ENCODE results near the gene TUBB2A.
A peak's percentile ranks its signal among the peaks of the same experiment; 100 is the strongest.
"Not testable (repeated sequence)": the region's sequence is repeated elsewhere in the genome, so short reads cannot be mapped to it uniquely, and the experiment has no call there.

Gene TUBB2A

DNA sequence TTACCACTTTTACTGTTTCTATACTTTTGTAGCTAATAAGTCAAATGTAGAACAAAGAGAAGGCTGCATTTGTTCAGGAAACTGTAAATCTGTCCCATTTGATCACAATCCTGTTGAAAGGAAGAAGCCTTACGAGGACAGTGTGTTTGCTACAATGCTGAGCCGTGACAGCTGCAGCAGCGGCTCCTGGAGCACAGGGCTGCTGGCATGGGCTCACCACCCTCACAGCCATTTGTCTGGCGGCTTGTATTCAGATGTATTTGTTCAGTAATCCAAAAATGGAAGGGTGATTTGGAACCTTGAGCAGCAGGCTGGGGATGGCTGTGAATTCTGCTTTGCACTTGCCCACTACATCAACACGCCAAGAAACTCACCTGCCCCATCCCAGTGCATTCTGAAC, 5.7 kb downstream of the TUBB2A start:
- peak; percentile 53 to 75 for DNase-seq

DNA sequence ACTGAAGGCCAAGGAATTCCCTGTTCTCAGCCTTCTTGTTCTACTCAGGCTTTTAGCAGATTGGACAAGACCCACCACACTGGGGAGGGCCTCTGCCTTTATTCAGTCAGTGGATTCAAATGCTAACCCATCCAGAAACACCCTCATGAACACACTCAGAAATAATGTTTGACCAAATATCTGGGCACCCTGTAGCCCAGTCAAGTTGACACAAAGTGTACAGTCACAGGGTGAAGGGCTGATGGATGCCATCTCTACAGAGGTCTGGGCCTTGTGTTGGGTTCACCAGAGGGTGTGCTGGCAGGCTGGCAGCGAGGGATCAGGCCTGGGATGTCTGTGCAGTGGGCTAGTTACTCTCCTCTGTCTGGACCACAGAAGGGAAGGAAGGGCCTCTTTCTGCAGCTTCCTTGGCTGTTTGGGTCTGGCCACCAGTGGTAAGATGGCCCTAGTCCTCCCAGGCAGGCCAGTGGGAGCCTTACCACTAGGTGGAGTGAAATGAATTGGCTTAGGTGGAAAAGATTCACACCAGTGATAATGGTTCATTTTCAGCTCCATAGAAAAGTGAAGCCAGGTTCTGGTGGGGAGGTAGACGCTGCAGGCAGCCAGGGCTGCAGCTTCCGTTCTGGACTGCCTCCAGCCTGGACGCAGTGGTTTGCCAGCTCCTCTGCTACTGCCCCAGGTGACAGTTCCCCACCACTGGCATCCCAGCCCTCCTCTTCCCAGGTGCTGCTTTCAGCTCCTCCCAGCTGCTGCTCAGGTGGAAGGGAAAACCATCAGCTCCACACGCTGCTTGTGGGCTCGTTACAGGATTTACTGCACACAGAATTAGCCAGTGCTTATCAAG, 9.2 kb downstream of the TUBB2A start:
- no peak for DNase-seq

DNA sequence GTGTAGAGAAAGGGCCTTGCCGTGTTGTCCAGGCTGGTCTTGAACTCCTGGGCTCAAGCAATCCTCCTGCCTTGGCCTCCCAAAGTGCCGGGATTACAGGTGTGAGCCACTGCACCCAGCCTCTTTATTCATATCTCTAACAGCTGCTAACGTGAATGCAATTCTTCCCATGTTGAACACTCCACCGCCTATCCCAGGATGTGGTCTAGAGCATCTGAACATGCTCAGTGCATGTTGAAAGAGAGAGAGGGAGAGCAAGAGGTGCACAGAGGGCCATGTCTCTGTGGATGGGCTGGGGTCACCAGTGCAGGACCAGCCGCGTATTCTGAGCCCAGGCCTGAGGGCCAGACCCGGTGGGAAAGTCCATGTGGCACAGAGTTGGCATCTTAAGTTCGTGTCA, 12.8 kb downstream of the TUBB2A start:
- no peak for DNase-seq

DNA sequence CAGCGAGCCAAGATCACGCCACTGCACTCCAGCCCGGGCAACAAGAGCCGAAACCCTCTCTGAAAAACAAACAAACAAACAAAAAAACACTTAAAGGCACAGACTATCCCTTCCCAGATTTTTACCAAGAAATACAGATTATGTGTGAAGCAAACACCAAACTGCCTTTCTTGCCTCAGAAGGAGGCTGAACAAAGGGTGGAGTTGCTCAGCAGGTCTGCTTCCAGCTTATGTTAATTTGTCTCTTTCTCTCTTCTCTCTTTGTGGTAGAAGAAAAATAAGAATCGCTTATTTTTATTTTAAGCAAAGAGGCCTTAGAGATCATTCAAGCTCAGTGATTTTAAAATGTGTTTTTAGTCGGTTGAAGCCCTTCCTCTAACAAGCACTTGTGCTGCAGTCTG, 14.2 kb downstream of the TUBB2A start:
- no peak for DNase-seq

DNA sequence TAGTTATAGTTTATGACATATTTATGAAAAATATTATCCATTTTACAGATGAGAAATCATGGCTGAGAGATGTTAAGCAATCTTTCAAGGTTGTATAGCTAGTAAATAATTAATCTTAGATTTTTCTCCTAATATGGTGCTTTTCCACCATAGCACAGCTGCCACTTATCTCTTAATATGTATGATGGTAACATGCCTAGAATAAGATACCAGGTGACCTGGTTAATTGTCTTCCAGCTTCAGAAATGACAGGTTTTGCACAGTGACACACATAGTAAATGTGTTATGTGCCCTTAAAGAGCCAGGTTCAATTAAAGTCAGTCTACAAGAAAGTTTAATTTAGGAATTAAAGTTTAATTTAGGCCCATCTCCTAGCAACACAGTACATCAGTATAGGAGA, 14.8 kb downstream of the TUBB2A start:
- no peak for DNase-seq

DNA sequence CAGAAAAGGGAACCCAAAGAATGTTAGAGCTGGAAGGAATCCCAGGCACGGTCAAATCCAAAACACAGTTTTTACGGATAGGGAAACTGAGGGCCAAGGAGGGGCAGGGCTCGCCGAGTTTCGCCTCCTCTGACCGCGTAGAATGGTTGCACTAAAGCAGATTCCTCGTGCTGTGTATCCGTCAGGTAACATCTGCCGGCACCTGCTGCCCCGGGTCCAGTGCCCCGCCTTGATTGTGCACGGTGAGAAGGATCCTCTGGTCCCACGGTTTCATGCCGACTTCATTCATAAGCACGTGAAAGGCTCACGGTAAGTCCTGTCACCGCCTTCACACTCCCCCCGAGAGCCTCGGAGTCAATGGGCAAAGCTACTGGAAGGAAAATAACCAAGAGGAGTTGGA, 17.1 kb downstream of the TUBB2A start:
- DNase-seq = no peak

DNA sequence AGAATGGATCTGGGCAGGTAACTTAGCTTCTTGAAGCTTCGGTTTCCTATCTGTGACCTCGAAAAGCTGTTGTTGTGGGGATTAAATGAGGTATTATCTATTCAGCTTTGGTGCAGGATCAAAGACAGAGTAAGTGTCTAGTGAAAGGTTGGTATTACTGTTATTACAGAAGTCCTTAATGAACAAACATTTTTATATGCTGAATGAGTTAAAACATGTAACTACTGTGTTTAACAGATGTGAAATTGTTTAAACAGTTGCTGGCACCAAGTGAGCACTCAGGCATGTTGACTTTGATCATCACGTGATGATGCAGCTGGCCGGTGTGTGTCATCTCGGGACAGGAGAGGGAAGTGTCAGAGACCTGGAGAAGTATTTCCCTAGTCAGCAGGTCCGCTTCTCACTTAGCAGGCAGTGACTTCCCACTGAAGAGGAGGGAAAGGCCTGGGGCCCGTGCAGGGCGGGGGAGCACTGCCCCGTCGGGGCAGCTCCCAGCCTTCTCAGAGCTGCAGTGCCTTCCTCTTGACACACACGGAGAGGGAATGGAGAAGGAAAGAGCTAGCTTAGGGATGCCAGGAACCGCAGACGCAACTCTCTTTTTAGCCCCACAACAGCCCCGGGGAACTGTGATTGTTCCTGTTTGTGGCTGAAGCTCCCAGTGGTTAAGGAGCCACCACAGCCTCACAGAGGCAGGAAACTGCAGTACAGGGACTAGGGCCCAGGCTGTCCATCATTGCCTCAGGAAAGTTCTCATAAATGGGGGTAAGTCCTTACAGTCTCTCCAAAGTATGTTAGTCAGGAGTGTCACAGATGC, 18.0 kb downstream of the TUBB2A start:
- DNase-seq = peak; percentile 94 to 97

DNA sequence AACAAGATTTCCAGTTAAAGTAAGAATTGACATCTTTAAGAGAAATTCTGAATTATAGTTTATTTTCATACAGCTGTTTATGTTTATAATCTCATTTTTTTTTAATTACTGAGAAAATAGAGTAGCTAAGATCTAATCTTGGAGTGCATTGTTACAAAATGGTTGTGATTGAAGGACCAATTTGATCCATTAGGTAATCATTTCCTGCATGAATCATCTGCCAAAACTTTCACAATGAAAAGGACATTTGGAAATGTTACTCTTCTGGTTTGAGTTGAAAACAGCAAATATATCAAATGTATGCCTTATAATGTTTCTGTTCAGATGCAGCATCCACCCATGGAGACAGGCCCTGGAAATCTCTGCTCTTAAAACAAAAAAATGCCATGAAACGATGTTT, 19.0 kb downstream of the TUBB2A start:
- DNase-seq = no peak

DNA sequence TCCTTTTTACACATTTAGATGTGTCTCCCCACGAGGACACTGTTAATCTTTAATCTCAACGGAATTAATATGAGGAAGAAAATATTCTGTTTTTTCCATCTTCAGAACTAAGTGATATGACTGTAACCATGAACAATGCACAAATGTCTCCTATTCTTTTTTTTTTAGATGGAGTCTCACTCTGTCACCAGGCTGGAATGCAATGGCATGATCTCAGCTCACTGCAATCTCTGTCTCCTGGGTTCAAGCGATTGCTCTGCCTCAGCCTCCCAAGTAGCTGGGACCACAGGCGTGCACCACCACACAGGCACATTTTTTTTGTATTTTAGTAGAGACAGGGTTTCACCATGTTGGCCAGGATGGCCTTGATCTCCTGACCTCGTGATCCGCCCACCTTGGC, 19.5 kb downstream of the TUBB2A start:
- DNase-seq = not testable (repeated sequence)

DNA sequence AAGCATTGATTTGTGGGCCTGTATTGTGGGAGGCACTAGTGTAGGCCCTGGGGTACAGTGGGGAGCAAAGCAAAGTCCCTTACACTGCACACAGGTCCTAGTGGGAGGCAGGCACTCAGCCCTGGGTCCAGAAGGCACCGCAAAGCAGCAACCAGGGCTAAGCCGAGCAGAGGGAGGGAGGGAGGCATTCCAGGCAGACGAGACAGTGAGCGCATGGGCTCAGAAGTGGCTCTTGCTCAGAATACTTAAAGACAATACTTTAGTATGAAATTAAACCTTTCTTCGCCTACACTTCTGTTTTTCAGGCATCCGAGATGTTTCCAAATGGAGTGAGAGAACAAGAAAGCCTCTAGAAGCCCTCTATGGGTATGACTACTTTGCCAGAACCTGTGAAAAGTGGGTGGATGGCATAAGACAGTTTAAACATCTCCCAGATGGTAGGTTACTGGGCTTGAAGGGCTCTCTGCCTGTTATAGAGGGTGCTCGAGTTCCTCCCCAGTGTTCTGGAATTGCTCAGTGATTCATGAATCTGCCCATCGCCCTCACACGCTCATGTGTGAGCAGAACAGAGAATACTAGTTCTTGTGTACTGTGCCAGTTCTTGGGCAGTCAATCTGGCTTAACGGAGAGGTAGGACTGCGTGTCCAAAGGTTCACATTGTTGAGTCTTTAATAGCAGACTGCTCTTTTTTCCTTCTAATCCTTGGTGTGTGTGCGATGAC, 20.1 kb downstream of the TUBB2A start:
- DNase-seq = no peak

DNA sequence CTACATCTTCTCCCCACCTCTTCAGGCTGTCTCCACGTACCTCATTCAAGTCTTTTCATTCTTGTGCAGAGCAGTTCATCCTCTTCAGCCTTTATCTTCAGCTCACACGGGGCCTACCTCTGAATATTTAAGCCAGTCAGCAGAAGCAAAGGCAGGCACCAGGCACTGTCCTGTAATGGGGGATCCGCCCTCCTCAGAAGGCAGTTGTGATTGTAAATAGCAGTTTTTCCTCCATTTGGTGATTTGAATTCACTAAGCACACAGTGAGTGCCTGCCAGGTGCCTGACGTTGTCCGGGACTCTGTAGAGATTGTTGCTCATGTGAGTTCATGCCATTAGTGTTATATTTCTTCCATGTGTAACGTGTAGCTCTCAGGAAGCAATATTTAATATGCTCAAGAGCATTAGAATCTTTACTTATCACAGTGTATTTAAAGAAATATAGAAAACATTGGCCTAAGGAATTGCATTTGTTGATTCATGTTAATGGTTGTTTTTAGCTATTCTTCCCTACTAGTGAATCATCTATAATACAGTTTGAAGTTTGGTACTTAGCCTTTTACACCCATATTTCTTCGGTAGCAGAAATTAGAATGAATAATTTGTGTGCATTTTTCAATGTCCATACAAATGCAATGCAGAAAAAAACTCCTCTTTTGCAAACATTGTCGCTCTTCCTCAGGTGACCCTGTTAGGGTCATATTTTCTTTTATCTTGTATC, 20.9 kb downstream of the TUBB2A start:
- peak; percentile 19 to 22 for DNase-seq

DNA sequence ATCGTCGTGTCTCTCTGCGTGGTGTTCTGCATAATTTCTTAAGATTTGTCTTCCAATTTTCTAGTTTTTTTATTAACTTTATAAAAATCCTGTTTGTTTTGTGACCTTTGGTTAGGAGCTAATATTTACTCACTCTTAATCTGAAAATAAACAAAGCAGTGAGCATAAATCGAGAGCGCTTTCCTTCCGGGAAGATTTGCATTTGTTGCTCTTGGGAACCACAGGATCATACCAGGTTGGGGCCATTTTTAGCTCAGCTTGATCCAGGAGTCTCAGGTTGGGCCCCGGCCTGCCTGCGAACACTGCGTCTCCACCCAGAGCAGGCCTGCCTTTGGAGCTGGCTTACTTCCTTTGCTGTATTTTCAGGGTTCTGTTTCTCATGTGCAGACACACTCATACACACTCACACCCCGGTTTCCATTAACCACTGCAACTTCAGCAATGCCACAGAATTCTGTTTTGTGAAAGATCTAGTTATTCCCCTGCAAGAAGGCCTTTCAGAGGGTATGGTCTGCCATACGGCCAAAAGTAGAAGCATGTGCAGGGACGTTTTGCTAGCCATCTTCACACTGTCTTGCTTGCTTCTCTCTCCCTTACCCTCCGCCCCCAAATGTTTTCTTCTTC, 21.6 kb downstream of the TUBB2A start:
- DNase-seq = peak; percentile 17 to 55

DNA sequence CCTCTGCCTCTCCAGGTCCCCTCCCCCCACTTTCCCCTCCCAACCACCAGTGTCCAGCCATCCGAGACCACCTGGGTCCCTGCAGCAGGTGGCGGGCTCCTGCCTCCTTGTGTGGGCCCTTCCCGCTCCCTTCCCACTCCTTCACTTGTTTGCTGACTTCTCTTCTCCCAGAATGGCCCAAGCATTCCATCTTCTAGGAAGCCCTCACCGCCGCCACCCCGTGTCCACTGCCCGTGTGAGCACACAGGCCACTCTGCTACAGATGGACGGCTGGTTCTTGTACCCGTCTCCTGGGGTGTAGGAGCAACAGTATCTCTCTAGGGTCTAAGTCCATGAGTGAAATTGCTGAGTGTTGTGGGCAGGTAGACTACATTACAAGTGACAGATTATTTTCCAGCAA, 23.8 kb downstream of the TUBB2A start:
- no peak for DNase-seq

DNA sequence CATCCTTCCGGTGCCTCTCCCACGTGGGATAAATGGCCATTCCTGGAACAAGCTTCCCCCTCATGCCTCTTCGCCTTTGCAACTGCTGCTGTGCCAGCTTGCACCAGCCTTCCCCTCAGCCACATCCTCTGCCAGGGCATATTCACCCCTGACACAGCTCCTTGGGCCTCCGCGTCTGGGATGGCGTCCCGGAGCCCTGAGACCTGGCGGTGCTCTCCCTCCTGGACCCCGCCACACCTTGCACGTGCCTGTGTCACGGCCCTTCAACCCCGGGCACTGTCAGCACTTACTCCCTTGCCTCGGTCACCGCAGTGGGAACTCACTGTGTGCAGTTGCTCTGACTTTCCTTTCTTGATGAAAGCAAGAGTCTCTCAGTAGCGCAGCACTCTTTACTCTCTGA, 25.6 kb downstream of the TUBB2A start:
- DNase-seq = no peak

DNA sequence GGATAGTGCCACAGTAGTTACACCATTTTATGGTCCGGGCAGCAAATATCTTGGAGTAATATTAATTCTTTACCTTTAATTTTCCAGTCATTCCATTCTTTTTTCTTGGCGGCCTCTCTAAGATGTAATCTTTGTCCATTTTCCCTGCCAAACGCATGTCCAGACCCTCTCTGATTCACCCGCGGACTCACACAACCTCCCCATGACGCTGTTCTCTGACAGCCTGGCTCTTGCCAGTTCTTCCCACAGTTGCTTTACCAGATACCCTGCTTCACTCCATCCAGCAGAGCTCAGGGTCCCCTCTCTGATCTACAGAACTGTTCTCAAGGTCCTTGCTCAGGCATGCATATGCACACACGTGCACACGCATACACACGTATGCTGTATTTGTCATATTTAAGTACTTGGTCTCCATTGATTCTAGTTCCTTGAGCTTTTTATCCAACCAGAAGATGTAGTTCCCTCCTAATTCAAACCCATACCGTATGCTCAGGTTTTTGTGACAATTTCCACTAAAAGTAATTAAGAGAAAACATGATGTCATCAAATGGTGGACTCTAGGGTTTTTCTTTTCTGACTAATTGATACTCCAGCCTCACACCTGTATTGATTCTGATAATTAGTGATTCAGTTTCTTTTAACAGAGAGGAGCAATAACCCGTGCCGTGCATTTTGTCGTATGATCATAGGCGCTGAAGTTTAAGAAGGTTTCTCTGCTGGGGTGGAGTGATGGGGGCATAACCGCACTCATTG, 28.8 kb downstream of the TUBB2A start:
- DNase-seq = no peak

DNA sequence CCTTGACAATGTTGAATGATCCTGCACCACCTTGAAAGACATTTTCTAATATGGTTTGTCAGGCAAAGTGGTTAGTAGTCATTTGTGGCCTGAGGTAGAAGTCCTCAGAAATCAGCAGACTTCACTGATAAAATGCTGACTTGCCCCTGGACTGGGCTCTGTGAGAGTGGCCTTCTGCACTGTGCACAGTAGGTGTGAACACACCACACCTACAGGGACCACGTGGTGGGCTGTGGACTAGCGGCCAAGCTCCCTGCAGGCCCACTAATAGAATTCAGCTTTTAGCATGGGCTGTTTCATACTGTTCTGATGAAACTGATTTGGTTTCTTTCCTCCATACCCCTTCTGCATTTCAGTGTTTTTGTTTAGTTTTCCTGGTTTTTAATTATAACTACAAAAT, 31.5 kb downstream of the TUBB2A start:
- no peak for DNase-seq

DNA sequence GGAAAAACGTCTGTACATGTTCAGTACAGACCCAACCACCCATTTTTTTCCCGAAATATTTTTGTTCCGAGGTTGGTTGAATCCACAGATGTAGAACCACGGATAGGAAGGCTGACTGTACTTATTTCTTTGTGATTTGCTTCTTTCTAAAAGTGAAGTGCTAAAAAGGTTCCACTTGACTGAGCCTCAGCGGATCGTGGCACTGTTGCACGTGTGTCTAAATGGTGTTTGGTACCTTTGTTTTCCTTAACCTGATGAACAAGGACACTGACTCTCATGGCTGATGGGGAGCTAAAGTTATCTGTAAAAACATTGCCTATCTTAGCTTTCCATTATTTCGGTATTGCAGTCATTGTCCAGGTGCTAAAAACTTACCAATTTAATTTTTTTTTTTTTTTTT, 32.7 kb downstream of the TUBB2A start:
- DNase-seq = no peak

DNA sequence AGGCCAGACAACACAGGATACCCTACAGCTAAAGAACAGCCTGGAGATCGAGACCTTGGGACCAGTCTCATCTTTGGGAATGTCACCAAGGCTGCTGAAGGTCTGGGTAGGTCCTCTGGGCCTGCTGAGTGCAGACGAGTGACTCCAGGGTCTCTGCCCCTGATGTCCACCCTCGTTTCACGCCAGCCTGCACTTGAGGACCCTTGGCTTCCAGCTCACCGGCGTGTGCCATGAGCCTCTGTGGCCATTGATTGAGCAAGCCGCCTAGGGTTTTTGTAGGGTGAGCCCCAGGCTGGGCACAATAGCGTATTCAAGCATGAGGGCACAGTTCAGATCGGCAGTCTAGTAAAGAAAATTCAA, 34.5 kb downstream of the TUBB2A start:
- no peak for DNase-seq

DNA sequence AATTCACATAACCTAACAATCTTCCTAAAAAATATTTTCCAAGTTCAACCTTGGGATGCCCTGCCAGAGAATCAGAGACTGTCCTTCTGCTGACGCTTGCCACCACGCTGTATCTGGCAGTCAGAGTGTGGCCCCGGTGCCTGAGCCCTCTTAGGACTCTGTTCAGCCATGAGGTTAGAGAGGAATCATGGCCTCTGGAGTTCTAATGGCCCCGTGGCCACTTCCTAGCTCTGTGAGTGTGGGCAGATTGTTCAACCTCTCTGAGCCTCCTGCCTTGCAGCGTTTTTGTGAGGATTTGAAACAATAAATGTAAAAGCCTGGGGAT, 36.6 kb downstream of the TUBB2A start:
- DNase-seq = no peak

DNA sequence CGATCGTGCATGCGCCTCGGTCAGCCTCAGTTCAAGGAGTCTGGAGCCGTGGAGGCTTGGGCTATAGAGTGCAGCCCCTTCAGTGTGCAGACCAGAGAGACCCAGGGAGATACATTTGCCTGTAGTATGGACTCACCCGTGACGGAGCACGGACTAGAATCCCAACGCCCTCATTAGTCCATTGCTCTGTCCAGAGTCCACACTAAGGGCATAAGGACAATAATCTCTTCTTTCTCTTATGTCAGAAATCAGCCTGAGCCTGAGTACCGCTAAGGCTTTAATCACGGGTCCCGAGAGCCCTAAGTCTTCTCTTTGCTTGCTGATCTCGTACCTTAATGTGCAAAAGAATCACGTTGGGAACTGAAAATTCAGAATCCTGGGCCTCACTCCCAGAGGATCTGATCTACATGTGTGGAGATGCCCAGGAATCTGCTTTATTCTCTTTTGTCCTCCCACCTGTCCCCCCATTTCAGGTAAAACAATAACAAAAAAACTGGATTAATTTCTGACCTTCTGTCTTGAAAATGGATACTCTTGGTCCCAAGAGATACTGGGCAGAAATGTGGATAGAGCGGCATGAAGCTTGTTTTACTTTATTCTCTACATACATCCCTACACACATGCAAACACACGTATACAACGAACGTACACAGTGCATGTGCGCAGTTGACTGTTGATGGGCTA, 38.2 kb downstream of the TUBB2A start:
- no peak for DNase-seq

DNA sequence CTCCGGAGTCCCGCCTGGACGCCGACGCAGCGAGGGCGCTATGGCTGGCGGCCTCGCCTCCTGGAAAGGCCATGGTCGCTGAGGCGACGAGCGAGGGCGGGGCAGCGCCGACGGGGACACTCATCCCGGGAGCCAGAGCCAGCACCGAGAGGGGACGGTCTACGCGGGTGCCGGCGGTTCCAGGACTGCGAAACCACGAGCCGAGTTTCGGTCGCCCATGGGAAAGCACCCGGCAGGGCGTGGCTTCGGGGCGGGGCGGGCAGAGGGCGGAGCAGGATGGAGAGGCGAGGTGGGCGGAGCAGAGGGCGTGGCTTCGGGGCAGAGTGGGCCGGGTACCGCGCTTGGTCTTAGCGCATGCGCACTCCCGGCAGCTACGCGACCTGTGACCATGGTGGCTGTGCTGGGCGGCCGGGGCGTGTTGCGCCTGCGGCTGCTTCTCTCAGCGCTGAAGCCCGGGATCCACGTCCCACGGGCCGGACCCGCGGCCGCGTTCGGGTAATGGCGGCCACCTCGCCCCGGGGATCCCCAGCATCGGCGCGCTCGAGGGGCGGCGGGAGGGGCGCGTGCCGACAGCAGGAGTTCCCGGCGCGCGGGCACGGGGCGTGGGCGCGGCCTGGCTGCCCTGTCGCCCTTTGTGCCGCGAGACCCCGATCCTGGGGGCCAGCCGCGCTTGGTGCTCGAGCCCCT, 38.8 kb downstream of the TUBB2A start, which contains the start of gene BPHL:
Gene BPHL, plus strand, starts transcription at position 359 of the 687 bp plus-strand sequence. Its CDS starts 30 bp downstream, at position 389.
- DNase-seq = peak; percentile 85 to 96

Data from SHP77 (cell line).